K562 (cell line): ENCODE data around the gene IRS1. TPM values are rescaled to one million over a fixed set of nuclear protein-coding genes. Genes with fewer than 3 reads are reported as not detected.
A peak's percentile ranks its signal among the peaks of the same experiment; 100 is the strongest.

ENCODE experiments used
- ATAC-seq: fragments of 200-7000 bp; cut with Tn5 transposase; 3 replicates; pipeline ENCODE4 v1.9.1; 2020; ENCODE audit warnings: moderate library complexity
- BruUV-seq: library from RNA; stranded (reverse); fragments of 400-500 nt; replicated peaks from 2 replicates; lab custom pipeline; 2021; lab: Mats Ljungman, UMichigan
- CTCF ChIA-PET: fragments of 300-600 bp; formaldehyde crosslinking; extraction: SDS; loops from one replicate; lab custom pipeline; 2021; ENCODE audit warnings: low intra/inter-chr PET ratio; lab: Yijun Ruan, JAX
- POLR2A ChIA-PET: fragments of 300-600, 350-650 bp; sonication (Branson Sonifier 250); formaldehyde crosslinking; extraction: SDS; loops from one replicate; lab custom pipeline; 2021; ENCODE audit warnings: antibody characterized with exemption, inconsistent platforms; lab: Yijun Ruan, JAX
- DNase-seq, 4 experiments: peaks; one replicate each; pipeline versions ENCODE4 v3.0.0 to v3.0.0-alpha.2; 2011 to 2018; ENCODE audit warnings: low spot score in 3 of 4, mixed read lengths in 3 of 4; ENCODE audit errors: extremely low read depth in 1 of 4
- FAIRE-seq: peaks from 2 replicates; lab custom pipeline; 2011; peaks lifted over from hg19 to GRCh38; lab: Jason Lieb, UNC
- H2AFZ ChIP-seq: 2 replicates; pipeline ENCODE4 v1.6.0; 2011; ENCODE audit warnings: low read depth, low read length, control low read depth, inconsistent platforms
- H3K27ac ChIP-seq: fragments of 200-600 bp; 3 replicates; pipeline ENCODE4 v1.8.0; 2011; ENCODE audit warnings: low read depth, mild to moderate bottlenecking, control low read depth, inconsistent platforms, low read length, moderate library complexity, mixed read lengths; ENCODE audit errors: extremely low read depth
- H3K27me3 ChIP-seq, 2 experiments: fragments of 300-600 bp in 1 of 2; 2 replicates in 1 of 2; 3 replicates in 1 of 2; pipeline versions ENCODE4 v1.6.0 to v1.8.0; 2011; ENCODE audit warnings: inconsistent platforms in 2 of 2, low read length in 2 of 2, mild to moderate bottlenecking in 1 of 2, mixed read lengths in 1 of 2, moderate library complexity in 1 of 2; ENCODE audit not compliant: control insufficient read depth in 2 of 2, insufficient read depth in 2 of 2
- H3K36me3 ChIP-seq: fragments of 300-600 bp; 3 replicates; pipeline ENCODE4 v1.8.0; 2011; ENCODE audit warnings: mild to moderate bottlenecking, low read length, inconsistent platforms; ENCODE audit not compliant: control insufficient read depth, insufficient read depth
- H3K4me1 ChIP-seq, 2 experiments: fragments of 200-600 bp in 1 of 2; replicated peaks in 1 of 2; 2 replicates in 1 of 2; 3 replicates in 1 of 2; pipeline versions ENCODE4 v1.5.1 to v1.8.0; 2011; ENCODE audit warnings: inconsistent platforms in 2 of 2, low read length in 2 of 2, mild to moderate bottlenecking in 1 of 2, mixed read lengths in 1 of 2, moderate library complexity in 1 of 2; ENCODE audit not compliant: control insufficient read depth in 2 of 2, insufficient read depth in 2 of 2
- H3K4me2 ChIP-seq: 2 replicates; pipeline ENCODE4 v1.6.1; 2011; ENCODE audit warnings: low read length, control low read depth, inconsistent platforms, mixed read lengths; ENCODE audit not compliant: insufficient read depth
- H3K4me3 ChIP-seq: fragments of 200-600 bp; sonication (generic), shearing (Covaris generic); 2 replicates; pipeline ENCODE4 v1.5.1; 2016; ENCODE audit warnings: control low read depth, inconsistent platforms
- H3K79me2 ChIP-seq: fragments of 200-600 bp; 3 replicates; pipeline ENCODE4 v1.8.0; 2011; ENCODE audit warnings: low read length, inconsistent platforms; ENCODE audit not compliant: control insufficient read depth, insufficient read depth
- H3K9ac ChIP-seq, 2 experiments: 2 replicates each; pipeline versions ENCODE4 v1.6.0 to v1.6.1; 2011; ENCODE audit warnings: low read depth in 2 of 2, low read length in 2 of 2, control low read depth in 1 of 2, inconsistent platforms in 1 of 2, mild to moderate bottlenecking in 1 of 2, mixed read lengths in 1 of 2; ENCODE audit not compliant: insufficient read depth in 1 of 2
- H3K9me1 ChIP-seq: one replicate; pipeline ENCODE4 v1.6.0; 2011; ENCODE audit warnings: inconsistent platforms, mild to moderate bottlenecking, low read length, moderate library complexity; ENCODE audit not compliant: control insufficient read depth, insufficient read depth
- H3K9me3 ChIP-seq: replicated peaks from 2 replicates; pipeline ENCODE4 v1.5.1; 2011; ENCODE audit warnings: low read depth, low read length, inconsistent platforms; ENCODE audit not compliant: control insufficient read depth, insufficient read depth
- H4K20me1 ChIP-seq: replicated peaks from 2 replicates; pipeline ENCODE4 v1.6.1; 2011; ENCODE audit warnings: low read length, inconsistent platforms, mixed read lengths; ENCODE audit not compliant: control insufficient read depth, insufficient read depth
- PML ChIP-seq: IDR thresholded peaks from 2 replicates; pipeline ENCODE4 v1.6.1; 2012; ENCODE audit warnings: low read length, inconsistent platforms
- PYGO2 ChIP-seq: fragments of 450-650 bp; IDR thresholded peaks from 2 replicates; pipeline ENCODE4 v1.6.1; 2016; ENCODE audit warnings: mild to moderate bottlenecking, missing genetic modification characterization, moderate library complexity, missing compliant biosample characterization
- ZSCAN32 ChIP-seq: fragments of 450-650 bp; formaldehyde crosslinking; IDR thresholded peaks from 2 replicates; pipeline ENCODE4 v1.4.0; 2020; ENCODE audit warnings: mild to moderate bottlenecking, moderate library complexity
- WGBS: fragments of 100-300 bp; shearing (Covaris generic); methylation state at CpG from one replicate; pipeline ENCODE4 v1.1.6; 2016; ENCODE audit warnings: low coverage, mixed read lengths; ENCODE audit not compliant: insufficient coverage; ENCODE audit errors: missing lambda C conversion rate; 5-methylcytosine and 5-hydroxymethylcytosine counted together
- in situ Hi-C: fragments of 300-500 bp; cut with MboI; formaldehyde crosslinking; loops from 4 replicates; pipeline ENCODE4 v1.15.0; 2018; ENCODE audit warnings: inconsistent platforms, mixed read lengths
- intact Hi-C: fragments of 100-400 bp; cut with micrococcal nuclease; formaldehyde crosslinking; loops from 2 replicates; pipeline ENCODE4 v1.14.2; 2022
- polyA plus RNA-seq, 8 experiments: library from polyadenylated mRNA; depleted of rRNA in 4 of 8; stranded (reverse) in 5 of 8; unstranded in 3 of 8; fragments of >200 nt; fragmentation: Nextera tagmentation in 2 of 8; fragmentation: Illumina TruSeq in 1 of 8; extraction: Ambion mirVana in 2 of 8; extraction: Trizol in 1 of 8; gene quantifications; 2 replicates each; pipeline versions ENCODE4 v1.2.1 to v1.2.3, GENCODE V29; 2011 to 2014; ENCODE audit warnings: inconsistent platforms in 1 of 8, missing spikeins in 1 of 8
- total RNA-seq, 7 experiments: library from RNA; depleted of rRNA in 6 of 7; stranded (reverse); fragments of >200 nt in 6 of 7; fragmentation: Illumina TruSeq in 2 of 7; extraction: Trizol in 2 of 7; gene quantifications; 2 replicates each; pipeline versions ENCODE4 v1.2.1 to v1.2.3, GENCODE V29; 2011 to 2021; ENCODE audit warnings: low replicate concordance in 1 of 7
- TF ChIP-seq, protein P1 (sequence below): fragments of 450-650 bp; IDR thresholded peaks from 2 replicates; pipeline ENCODE4 v1.7.1; 2018; ENCODE audit warnings: mild to moderate bottlenecking, low read depth; ENCODE audit not compliant: partially characterized antibody
- TF ChIP-seq, protein P2 (sequence below): fragments of 450-650 bp; IDR thresholded peaks from 2 replicates; pipeline ENCODE4 v1.6.1; 2016

Gene IRS1
- total and polyA plus RNA-seq, 9 of the 15 experiments (the other 6 are each of a cell fraction or from before 2014, with no cell fraction given): under 0.01 to 0.31 (median 0.08) TPM; not detected in 1

DNA sequence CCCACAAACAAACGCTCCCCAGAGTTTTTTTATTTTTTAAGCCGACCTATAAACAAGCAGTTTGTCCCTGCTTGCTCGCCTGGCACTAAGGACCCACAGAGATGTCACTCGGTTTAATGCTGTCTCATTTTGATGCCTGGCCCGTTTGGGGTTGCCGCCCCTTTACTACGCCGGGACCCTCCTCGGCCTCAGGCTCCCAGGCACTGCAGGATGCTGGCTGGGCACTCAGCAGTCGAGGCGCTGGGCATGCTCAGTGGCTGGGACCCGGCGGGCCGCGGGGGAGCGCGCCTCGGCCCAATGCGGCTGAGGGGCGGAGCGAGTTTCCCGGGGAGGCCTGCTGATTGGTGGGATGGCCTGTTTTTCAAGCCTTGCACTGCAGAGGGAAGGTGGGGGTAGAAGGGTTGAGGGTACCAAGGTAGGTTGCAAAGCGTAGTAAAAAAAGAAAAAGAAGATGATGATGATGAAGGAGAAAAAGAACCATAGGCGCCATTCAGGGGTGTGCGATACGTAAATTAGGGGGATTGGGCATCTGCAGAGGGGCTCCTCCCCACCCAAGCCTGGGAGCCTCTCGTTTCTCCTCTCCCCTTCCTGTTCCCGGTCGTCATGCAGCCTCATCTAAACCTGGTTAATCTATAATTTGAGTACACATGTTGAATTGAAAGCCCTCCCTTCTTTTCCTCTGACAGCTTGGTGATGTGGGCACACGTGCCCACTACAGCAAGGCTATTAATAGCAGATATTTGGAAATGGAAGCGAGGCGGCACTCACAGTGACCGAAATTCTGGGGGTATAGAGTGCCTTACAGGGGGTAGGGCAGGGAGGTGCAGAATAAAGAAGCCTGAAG is 1.5 kb upstream of the IRS1 start:
- in situ Hi-C loops: loop anchor here (10.0 to 25.0 kb wide), 2 partner anchors 566 to 1139 kb away; no protein-coding TSS in a partner anchor
- Histone ChIP-seq H3K9ac (no peak overlapping the region), H3K4me3 (no peak overlapping the region), H3K27me3 (no peaks in the 10 kb centered on the region; a peak in 1 of 5 replicates), H3K36me3 (no peaks in the 10 kb centered on the region), H4K20me1 (no peaks in the 10 kb centered on the region), H2AFZ (no peak overlapping the region), H3K79me2 (no peaks in the 10 kb centered on the region), H3K9me3 (no peaks in the 10 kb centered on the region), H3K4me2 (no peak overlapping the region), H3K9me1 (no peaks in the 10 kb centered on the region), H3K27ac (no peak overlapping the region), H3K4me1 (peaks cover 0 to 18% of the 10 kb centered on the region in 2 experiments; a peak in 2 of 5 replicates)
- POLR2A ChIA-PET: no interaction called here
- CTCF ChIA-PET: interaction anchor here (0.5 kb wide), 1 partner anchor 193 kb away, joined by 3 read pairs; no protein-coding TSS in a partner anchor
- BruUV-seq: no TSS peak
- FAIRE-seq: no peak
- 55% methylated on average over 12 of the region's 33 CpGs for WGBS
- peak in 1 of 4 experiments; percentile 15 for DNase-seq
- ATAC-seq: no peak
- intact Hi-C loops: no loop called here
- no peak for TF ChIP-seq ZSCAN32
- TF ChIP-seq, protein P1, sequence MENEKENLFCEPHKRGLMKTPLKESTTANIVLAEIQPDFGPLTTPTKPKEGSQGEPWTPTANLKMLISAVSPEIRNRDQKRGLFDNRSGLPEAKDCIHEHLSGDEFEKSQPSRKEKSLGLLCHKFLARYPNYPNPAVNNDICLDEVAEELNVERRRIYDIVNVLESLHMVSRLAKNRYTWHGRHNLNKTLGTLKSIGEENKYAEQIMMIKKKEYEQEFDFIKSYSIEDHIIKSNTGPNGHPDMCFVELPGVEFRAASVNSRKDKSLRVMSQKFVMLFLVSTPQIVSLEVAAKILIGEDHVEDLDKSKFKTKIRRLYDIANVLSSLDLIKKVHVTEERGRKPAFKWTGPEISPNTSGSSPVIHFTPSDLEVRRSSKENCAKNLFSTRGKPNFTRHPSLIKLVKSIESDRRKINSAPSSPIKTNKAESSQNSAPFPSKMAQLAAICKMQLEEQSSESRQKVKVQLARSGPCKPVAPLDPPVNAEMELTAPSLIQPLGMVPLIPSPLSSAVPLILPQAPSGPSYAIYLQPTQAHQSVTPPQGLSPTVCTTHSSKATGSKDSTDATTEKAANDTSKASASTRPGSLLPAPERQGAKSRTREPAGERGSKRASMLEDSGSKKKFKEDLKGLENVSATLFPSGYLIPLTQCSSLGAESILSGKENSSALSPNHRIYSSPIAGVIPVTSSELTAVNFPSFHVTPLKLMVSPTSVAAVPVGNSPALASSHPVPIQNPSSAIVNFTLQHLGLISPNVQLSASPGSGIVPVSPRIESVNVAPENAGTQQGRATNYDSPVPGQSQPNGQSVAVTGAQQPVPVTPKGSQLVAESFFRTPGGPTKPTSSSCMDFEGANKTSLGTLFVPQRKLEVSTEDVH: no peak
- TF ChIP-seq, protein P2, sequence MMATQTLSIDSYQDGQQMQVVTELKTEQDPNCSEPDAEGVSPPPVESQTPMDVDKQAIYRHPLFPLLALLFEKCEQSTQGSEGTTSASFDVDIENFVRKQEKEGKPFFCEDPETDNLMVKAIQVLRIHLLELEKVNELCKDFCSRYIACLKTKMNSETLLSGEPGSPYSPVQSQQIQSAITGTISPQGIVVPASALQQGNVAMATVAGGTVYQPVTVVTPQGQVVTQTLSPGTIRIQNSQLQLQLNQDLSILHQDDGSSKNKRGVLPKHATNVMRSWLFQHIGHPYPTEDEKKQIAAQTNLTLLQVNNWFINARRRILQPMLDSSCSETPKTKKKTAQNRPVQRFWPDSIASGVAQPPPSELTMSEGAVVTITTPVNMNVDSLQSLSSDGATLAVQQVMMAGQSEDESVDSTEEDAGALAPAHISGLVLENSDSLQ: peak; percentile 74; the same call in 1 of the 2 replicates
- no peak for TF ChIP-seq PML
- no peak for TF ChIP-seq PYGO2
